GM08714 (cell line): ENCODE results near the gene TSC2.
"Not testable (repeated sequence)": the region's sequence is repeated elsewhere in the genome, so short reads cannot be mapped to it uniquely, and the experiment has no call there.

Experiments used
- H3K4me3 ChIP-seq: fragments of 200-500 bp; sonication (Bioruptor generic); 2 replicates; pipeline ENCODE4 v1.5.1; 2014; ENCODE audit warnings: mild to moderate bottlenecking, low read length, inconsistent platforms

Gene TSC2

DNA sequence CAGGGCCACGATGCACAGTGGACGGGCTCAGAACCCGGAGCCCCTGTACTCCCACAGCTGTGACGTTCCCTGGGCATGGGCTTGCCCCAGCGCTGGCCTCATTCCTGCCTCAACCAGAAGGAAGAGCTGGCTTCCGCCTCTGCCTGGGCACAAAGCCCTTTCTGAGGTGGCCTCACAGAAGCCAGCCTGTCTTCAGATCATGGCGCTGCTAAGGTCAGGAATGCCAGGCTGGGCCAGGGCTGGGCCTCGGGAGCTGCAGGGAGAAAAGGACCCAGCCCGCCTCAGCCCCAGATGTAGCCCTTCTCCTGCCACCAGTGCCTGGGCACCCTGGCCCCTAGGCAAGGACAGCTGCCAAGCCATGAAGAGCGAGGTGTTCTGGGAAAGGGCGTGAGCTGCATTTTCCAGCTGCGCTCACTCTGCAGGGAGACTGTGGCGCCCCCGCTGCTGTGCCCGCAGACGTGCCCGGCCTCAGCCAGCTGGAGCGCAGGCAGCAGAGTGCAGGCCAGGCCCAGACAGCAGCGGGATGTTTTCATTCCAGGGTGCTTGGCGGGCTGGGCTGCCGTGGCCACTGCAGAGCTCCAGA is 78.5 kb downstream of the TSC2 start:
- not testable (repeated sequence) for H3K4me3 ChIP-seq

DNA sequence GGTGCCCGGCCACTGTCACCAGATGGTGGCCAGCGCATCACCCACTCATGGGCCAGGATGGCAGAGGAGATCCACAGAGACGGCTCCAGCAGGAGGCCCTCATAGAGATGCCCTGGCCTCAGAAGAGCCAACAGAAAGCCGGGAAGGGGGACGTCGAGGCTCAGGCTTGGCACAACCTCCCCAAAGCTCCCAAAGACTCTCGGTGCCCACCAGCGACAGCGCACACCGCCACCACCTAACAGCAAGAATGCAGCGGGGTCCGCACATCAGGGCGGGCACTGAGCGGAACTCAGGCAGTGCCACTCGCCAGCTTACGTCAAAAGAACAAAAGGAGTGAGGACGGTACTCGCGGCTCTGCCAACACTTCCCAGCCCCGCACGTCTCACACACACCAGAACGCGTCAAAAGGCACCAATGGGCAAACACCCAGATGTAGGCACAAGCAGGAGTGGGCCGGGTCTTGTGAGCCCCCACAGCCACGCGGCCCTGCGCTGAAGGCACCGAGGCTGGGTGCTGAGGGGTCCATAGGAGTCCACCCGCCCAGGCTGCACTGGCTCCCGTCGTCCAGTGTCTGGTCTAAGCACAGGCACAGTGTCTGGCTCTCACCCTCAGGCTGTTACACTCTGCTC is 79.3 kb downstream of the TSC2 start:
- not testable (repeated sequence) for H3K4me3 ChIP-seq

- not testable (repeated sequence) for H3K4me3 ChIP-seq
Measured at GRCh38 chr16:2127630-2128280, 80.0 kb downstream of the TSC2 start.

DNA sequence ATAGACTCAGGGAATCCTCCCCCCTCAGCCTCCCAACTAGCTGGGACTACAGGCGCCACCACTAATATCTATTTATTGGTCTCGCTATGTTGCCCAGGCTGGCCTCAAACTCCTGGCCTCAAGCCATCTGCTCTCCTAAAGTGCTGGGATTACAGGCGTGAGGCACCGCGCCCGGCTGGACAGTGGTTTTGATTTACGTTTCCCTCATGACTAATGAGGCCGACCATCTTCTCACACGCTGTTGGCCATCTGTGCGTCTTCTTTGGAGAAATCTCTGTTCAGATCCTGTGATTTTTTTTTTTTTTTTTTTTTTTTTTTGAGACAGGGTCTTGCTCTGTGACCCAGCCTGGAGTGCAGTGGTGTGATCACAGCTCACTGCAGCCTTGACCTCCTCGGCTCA is 81.5 kb downstream of the TSC2 start:
- H3K4me3 ChIP-seq = not testable (repeated sequence)

GRCh38 chr16:2129890-2130447 is 82.2 kb downstream of the TSC2 start:
- not testable (repeated sequence) for H3K4me3 ChIP-seq

- not testable (repeated sequence) for H3K4me3 ChIP-seq
Measured at GRCh38 chr16:2133797-2134196, 86.0 kb downstream of the TSC2 start.

GRCh38 chr16:2135071-2135470 is 87.3 kb downstream of the TSC2 start:
- peak overlapping the region; percentile 67; the same call in 1 of the 2 replicates for H3K4me3 ChIP-seq

- peak within 1 kb of the TSS; percentile 67; the same call in 1 of the 2 replicates for H3K4me3 ChIP-seq
Measured at GRCh38 chr16:2135770-2136490, 88.1 kb downstream of the TSC2 start, which contains the start of gene PKD1. Gene PKD1 (minus strand): TSS chr16:2135898. CDS start chr16:2135689, 209 bp downstream.
